SK-N-SH treated with all-trans-retinoic acid at 6 μM for 48 hours (cell line): ENCODE results near the gene MRPL44.

ENCODE experiments used
- ATAC-seq: fragments of 200-7000 bp; cut with Tn5 transposase; 3 replicates; pipeline ENCODE4 v1.9.1; 2020; ENCODE audit warnings: mild to moderate bottlenecking, moderate library complexity
- BACH2 ChIP-seq: fragments of 250-450 bp; sonication (Bioruptor Pico); IDR thresholded peaks from 2 replicates; pipeline ENCODE4 v1.9.0; 2021; ENCODE audit warnings: mild to moderate bottlenecking, borderline replicate concordance
- CSDC2 ChIP-seq: fragments of 250-450 bp; sonication (Bioruptor Pico); IDR thresholded peaks from 2 replicates; pipeline ENCODE4 v1.5.0; 2020; ENCODE audit warnings: mild to moderate bottlenecking, moderate library complexity
- ESRRG ChIP-seq: fragments of 250-450 bp; sonication (Bioruptor Pico); IDR thresholded peaks from 2 replicates; pipeline ENCODE4 v1.6.1; 2021; ENCODE audit warnings: mild to moderate bottlenecking
- GLIS3 ChIP-seq: fragments of 250-450 bp; sonication (Bioruptor Pico); IDR thresholded peaks from 2 replicates; pipeline ENCODE4 v1.5.0; 2020; ENCODE audit warnings: mild to moderate bottlenecking, moderate library complexity
- OSR1 ChIP-seq: fragments of 250-450 bp; sonication (Bioruptor Pico); IDR thresholded peaks from 2 replicates; pipeline ENCODE4 v1.8.0; 2022; ENCODE audit warnings: moderate library complexity, mild to moderate bottlenecking, inconsistent platforms
- PPARA ChIP-seq: fragments of 250-450 bp; sonication (Bioruptor Pico); IDR thresholded peaks from 2 replicates; pipeline ENCODE4 v1.5.0; 2020; ENCODE audit warnings: mild to moderate bottlenecking, borderline replicate concordance
- RARB ChIP-seq: fragments of 250-450 bp; sonication (Bioruptor Pico); IDR thresholded peaks from 2 replicates; pipeline ENCODE4 v1.8.0; 2021; ENCODE audit warnings: mild to moderate bottlenecking, moderate library complexity
- SNAI2 ChIP-seq: fragments of 250-450 bp; sonication (Bioruptor Pico); IDR thresholded peaks from 2 replicates; pipeline ENCODE4 v1.5.0; 2020; ENCODE audit warnings: mild to moderate bottlenecking, moderate library complexity
- TCF4 ChIP-seq: fragments of 250-450 bp; sonication (Bioruptor Pico); IDR thresholded peaks from 2 replicates; pipeline ENCODE4 v1.8.0; 2021; ENCODE audit warnings: mild to moderate bottlenecking, moderate library complexity, borderline replicate concordance
- TOX ChIP-seq: fragments of 250-450 bp; sonication (Bioruptor Pico); IDR thresholded peaks from 2 replicates; pipeline ENCODE4 v1.8.0; 2021; ENCODE audit warnings: mild to moderate bottlenecking, moderate library complexity, borderline replicate concordance
- ZC3H10 ChIP-seq: fragments of 250-450 bp; sonication (Bioruptor Pico); IDR thresholded peaks from 2 replicates; pipeline ENCODE4 v1.5.1; 2021; ENCODE audit warnings: mild to moderate bottlenecking, moderate library complexity
- ZFP3 ChIP-seq: fragments of 250-450 bp; sonication (Bioruptor Pico); IDR thresholded peaks from 2 replicates; pipeline ENCODE4 v1.5.0; 2020; ENCODE audit warnings: mild to moderate bottlenecking, moderate library complexity
- ZFP30 ChIP-seq: fragments of 450-650 bp; formaldehyde crosslinking; IDR thresholded peaks from 2 replicates; pipeline ENCODE4 v1.5.0; 2022; ENCODE audit warnings: mild to moderate bottlenecking, moderate library complexity
- ZNF565 ChIP-seq: fragments of 450-650 bp; formaldehyde crosslinking; conservative IDR thresholded peaks from 2 replicates; pipeline ENCODE4 v1.5.0; 2020; ENCODE audit warnings: low read depth, mild to moderate bottlenecking, moderate library complexity
- ZNF70 ChIP-seq: fragments of 450-650 bp; formaldehyde crosslinking; IDR thresholded peaks from 2 replicates; pipeline ENCODE4 v1.5.0; 2020; ENCODE audit warnings: mild to moderate bottlenecking, moderate library complexity
- ZNF8 ChIP-seq: fragments of 450-650 bp; formaldehyde crosslinking; IDR thresholded peaks from 2 replicates; pipeline ENCODE4 v1.5.0; 2020; ENCODE audit warnings: mild to moderate bottlenecking, moderate library complexity
- TF ChIP-seq, protein P1 (sequence below): fragments of 250-450 bp; sonication (Bioruptor Pico); IDR thresholded peaks from 2 replicates; pipeline ENCODE4 v1.8.0; 2020; ENCODE audit warnings: mild to moderate bottlenecking, moderate library complexity, borderline replicate concordance
- TF ChIP-seq, protein P2 (sequence below): fragments of 250-450 bp; sonication (Bioruptor Pico); IDR thresholded peaks from 2 replicates; pipeline ENCODE4 v1.5.1; 2020; ENCODE audit warnings: low read depth, mild to moderate bottlenecking, moderate library complexity
- TF ChIP-seq, protein P3 (sequence below): fragments of 250-450 bp; sonication (Bioruptor Pico); IDR thresholded peaks from 2 replicates; pipeline ENCODE4 v1.5.0; 2020; ENCODE audit warnings: mild to moderate bottlenecking, moderate library complexity
- TF ChIP-seq, protein P4 (sequence below): fragments of 250-450 bp; sonication (Bioruptor Pico); IDR thresholded peaks from 2 replicates; pipeline ENCODE4 v1.5.1; 2021; ENCODE audit warnings: mild to moderate bottlenecking, moderate library complexity

Gene MRPL44

DNA sequence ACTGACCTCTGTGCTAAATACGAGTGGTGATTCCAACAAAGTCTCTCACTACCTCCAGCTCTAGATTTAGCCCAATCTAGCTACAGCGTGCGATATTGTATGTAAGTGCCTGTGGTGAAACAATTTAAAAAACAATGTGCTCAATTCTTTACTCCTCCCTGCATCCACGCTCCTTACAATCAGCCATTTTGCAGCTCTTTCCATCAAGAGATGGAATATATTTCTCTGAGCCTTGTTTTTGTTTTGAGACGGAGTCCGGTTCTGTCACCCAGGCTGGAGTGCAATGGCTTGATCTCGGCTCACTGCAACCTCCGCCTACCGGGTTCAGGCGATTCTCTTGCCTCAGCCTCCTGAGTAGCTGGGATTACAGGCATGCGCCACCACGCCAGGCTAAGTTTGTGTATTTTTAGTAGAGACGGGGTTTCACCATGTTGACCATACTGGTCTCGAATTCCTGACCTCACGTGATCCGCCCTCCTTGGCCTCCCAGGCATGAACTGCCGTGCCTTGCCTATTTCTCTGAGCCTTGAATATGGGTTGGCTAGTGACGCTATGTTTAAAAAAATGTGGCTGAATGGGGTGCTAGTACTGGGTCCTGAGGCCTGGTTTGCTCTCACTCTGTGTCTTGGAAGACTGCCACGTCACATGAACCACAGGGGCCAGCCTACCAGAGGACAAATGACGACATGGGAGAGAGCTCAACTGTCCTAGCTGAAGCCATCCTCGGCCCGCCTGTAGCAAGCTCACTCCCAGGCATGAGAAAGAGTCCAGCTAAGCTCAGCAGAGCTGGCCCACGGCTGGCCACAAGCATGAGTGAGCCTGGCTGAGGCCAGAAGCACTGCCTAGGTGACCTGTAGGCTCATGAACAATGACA lies 26.9 kb upstream of the MRPL44 start:
- no peak; the same call in 2 of the 3 replicates for ATAC-seq
- no peak for TF ChIP-seq RARB (CRISPR knock-in tag)
- no peak for TF ChIP-seq ZFP30
- no peak for TF ChIP-seq ESRRG
- no peak for TF ChIP-seq ZNF70 (CRISPR knock-in tag)
- TF ChIP-seq BACH2 (CRISPR knock-in tag) = no peak
- no peak for TF ChIP-seq ZNF565 (CRISPR knock-in tag)
- no peak for TF ChIP-seq CSDC2 (CRISPR knock-in tag)
- TF ChIP-seq ZFP3 = no peak
- TF ChIP-seq, protein P1, sequence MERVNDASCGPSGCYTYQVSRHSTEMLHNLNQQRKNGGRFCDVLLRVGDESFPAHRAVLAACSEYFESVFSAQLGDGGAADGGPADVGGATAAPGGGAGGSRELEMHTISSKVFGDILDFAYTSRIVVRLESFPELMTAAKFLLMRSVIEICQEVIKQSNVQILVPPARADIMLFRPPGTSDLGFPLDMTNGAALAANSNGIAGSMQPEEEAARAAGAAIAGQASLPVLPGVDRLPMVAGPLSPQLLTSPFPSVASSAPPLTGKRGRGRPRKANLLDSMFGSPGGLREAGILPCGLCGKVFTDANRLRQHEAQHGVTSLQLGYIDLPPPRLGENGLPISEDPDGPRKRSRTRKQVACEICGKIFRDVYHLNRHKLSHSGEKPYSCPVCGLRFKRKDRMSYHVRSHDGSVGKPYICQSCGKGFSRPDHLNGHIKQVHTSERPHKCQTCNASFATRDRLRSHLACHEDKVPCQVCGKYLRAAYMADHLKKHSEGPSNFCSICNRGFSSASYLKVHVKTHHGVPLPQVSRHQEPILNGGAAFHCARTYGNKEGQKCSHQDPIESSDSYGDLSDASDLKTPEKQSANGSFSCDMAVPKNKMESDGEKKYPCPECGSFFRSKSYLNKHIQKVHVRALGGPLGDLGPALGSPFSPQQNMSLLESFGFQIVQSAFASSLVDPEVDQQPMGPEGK = no peak
- no peak for TF ChIP-seq GLIS3
- TF ChIP-seq, protein P2, sequence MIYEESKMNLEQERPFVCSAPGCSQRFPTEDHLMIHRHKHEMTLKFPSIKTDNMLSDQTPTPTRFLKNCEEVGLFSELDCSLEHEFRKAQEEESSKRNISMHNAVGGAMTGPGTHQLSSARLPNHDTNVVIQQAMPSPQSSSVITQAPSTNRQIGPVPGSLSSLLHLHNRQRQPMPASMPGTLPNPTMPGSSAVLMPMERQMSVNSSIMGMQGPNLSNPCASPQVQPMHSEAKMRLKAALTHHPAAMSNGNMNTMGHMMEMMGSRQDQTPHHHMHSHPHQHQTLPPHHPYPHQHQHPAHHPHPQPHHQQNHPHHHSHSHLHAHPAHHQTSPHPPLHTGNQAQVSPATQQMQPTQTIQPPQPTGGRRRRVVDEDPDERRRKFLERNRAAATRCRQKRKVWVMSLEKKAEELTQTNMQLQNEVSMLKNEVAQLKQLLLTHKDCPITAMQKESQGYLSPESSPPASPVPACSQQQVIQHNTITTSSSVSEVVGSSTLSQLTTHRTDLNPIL (CRISPR knock-in tag) = no peak
- TF ChIP-seq, protein P3, sequence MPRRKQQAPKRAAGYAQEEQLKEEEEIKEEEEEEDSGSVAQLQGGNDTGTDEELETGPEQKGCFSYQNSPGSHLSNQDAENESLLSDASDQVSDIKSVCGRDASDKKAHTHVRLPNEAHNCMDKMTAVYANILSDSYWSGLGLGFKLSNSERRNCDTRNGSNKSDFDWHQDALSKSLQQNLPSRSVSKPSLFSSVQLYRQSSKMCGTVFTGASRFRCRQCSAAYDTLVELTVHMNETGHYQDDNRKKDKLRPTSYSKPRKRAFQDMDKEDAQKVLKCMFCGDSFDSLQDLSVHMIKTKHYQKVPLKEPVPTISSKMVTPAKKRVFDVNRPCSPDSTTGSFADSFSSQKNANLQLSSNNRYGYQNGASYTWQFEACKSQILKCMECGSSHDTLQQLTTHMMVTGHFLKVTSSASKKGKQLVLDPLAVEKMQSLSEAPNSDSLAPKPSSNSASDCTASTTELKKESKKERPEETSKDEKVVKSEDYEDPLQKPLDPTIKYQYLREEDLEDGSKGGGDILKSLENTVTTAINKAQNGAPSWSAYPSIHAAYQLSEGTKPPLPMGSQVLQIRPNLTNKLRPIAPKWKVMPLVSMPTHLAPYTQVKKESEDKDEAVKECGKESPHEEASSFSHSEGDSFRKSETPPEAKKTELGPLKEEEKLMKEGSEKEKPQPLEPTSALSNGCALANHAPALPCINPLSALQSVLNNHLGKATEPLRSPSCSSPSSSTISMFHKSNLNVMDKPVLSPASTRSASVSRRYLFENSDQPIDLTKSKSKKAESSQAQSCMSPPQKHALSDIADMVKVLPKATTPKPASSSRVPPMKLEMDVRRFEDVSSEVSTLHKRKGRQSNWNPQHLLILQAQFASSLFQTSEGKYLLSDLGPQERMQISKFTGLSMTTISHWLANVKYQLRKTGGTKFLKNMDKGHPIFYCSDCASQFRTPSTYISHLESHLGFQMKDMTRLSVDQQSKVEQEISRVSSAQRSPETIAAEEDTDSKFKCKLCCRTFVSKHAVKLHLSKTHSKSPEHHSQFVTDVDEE (CRISPR knock-in tag) = no peak
- TF ChIP-seq, protein P4, sequence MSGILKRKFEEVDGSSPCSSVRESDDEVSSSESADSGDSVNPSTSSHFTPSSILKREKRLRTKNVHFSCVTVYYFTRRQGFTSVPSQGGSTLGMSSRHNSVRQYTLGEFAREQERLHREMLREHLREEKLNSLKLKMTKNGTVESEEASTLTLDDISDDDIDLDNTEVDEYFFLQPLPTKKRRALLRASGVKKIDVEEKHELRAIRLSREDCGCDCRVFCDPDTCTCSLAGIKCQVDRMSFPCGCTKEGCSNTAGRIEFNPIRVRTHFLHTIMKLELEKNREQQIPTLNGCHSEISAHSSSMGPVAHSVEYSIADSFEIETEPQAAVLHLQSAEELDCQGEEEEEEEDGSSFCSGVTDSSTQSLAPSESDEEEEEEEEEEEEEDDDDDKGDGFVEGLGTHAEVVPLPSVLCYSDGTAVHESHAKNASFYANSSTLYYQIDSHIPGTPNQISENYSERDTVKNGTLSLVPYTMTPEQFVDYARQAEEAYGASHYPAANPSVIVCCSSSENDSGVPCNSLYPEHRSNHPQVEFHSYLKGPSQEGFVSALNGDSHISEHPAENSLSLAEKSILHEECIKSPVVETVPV = no peak
- TF ChIP-seq OSR1 (CRISPR knock-in tag) = no peak
- no peak for TF ChIP-seq TOX (CRISPR knock-in tag)
- TF ChIP-seq PPARA (CRISPR knock-in tag) = no peak
- TF ChIP-seq ZNF8 (CRISPR knock-in tag) = no peak
- TF ChIP-seq TCF4 (CRISPR knock-in tag) = no peak
- TF ChIP-seq, all 23 proteins: peak for 0

DNA sequence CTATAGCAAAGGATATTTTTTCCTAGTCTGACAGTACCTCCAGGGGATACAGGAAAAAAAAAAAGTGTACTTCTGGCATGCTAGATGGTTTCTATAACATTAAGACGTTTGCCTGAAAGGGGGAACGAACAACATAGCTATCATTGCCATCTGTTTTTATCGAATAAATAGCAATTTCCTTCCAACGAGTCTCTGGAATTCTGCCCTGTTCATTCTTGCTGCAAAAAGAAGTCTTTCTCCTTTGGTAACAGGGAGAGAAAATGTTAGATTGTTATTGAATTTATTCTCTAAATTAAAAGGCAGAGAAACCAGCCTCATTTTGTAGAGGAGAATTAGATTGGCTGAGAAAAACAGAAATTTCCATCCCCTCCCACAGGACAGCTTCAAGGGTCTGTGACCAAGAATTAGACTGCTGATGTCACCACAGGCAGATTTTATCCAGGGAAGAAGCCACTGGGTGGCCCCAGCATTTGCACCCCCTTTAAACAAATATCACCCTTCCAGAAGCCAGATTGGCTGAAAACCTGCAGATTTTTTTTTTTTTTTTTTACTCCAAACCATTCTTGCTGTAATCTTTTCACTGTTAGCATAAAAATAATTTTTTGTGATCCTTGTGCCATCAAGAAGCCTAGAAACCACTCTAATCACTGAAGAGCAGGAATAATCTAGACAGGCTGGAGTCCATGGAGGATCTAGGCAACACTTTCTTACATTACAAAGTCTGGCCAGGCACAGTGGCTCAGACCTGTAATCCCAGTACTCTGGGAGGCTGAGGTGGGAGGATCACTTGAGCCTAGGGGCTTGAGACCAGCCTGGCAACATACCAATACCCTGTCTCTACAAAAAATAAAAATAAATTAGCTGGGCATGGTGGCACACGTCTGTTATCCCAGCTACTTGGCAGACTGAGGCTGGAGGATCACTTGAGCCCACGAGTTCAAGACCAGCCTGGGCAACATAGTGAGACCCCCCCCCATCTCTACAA lies 24.2 kb upstream of the MRPL44 start:
- ATAC-seq = no peak; the same call in 1 of the 3 replicates
- TF ChIP-seq ZNF70 (CRISPR knock-in tag) = no peak
- 0 out of 2 replicates have a peak, but pooled peaks have one; percentile 15 for TF ChIP-seq TCF4 (CRISPR knock-in tag)

DNA sequence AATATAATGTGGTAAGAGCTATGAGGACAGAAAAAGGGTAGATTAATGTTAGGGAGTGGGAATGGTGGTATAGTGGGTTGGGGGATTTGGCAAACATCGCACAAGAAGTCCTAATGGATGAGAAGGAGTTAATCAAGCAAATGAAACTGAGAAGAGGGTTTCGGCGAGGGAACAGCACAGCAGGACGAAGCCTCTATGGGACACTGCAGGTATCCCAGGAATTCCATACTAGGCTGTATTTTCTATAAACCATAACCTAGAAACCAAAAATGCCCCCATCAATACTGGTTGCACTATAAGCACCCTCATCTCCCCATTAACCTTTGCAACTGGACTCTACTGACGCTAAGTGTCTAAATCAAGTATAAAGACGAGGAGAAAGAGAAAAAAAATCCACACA lies 22.4 kb upstream of the MRPL44 start:
- no peak for TF ChIP-seq RARB (CRISPR knock-in tag)
- no peak for TF ChIP-seq GLIS3
- TF ChIP-seq ZNF565 (CRISPR knock-in tag) = no peak
- no peak for TF ChIP-seq ESRRG
- TF ChIP-seq ZFP30 = no peak
- TF ChIP-seq ZNF70 (CRISPR knock-in tag) = no peak
- no peak for TF ChIP-seq ZC3H10 (CRISPR knock-in tag)
- no peak for TF ChIP-seq BACH2 (CRISPR knock-in tag)
- TF ChIP-seq ZNF8 (CRISPR knock-in tag) = no peak
- TF ChIP-seq SNAI2 (CRISPR knock-in tag) = no peak
- no peak for ATAC-seq
